SK-N-MC (cell line): ENCODE results near the gene VWA7.

ENCODE experiments used
- EZH2 ChIP-seq: fragments of 200-600 bp; sonication (generic); IDR thresholded peaks from one replicate; pipeline ENCODE4 v1.6.1; 2017; ENCODE audit warnings: antibody characterized with exemption
- POLR2AphosphoS5 ChIP-seq: IDR thresholded peaks from 2 replicates; pipeline ENCODE4 v1.6.1; 2012; ENCODE audit warnings: mild to moderate bottlenecking, low read depth, low read length, borderline replicate concordance

DNA sequence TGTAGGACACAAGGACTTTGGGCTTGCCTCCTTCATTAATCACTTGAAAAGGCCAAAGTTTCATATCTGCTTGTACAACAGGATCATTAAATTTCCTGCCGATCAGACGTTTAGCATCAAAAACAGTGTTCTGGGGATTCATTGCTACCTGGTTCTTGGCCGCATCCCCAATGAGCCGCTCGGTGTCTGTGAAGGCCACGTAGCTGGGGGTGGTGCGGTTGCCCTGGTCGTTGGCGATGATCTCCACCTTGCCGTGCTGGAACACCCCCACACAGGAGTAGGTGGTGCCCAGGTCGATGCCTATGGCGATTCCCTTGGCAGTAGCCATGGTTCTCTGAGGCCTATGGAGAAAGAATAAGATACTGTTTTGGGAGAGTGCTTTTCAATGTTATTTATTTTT is 34.5 kb upstream of the VWA7 start:
- no peak for TF ChIP-seq EZH2
- no peak for TF ChIP-seq POLR2AphosphoS5
